HepG2 (cell line): Measurements from ENCODE around the gene GTF2H1. TPM values are rescaled to one million over a fixed set of nuclear protein-coding genes. Genes with fewer than 3 reads are reported as not detected.

Source experiments
- ATF7-NPFF ChIP-seq: sonication (generic); formaldehyde crosslinking; IDR thresholded peaks from 2 replicates; pipeline ENCODE4 v1.8.1; 2023; ENCODE audit warnings: mild to moderate bottlenecking, low read depth, missing genetic modification reagents, moderate library complexity
- CCAR2 ChIP-seq: fragments of 200-400 bp; formaldehyde crosslinking; optimal IDR thresholded peaks from 2 replicates; pipeline ENCODE3; 2018; ENCODE audit warnings: low read depth, mild to moderate bottlenecking, low read length, moderate library complexity
- CEBPG ChIP-seq: IDR thresholded peaks from 2 replicates; pipeline ENCODE4 v1.6.1; 2016
- EEA1 ChIP-seq: sonication (generic); formaldehyde crosslinking; IDR thresholded peaks from 2 replicates; pipeline ENCODE4 v1.5.1; 2020; ENCODE audit warnings: mild to moderate bottlenecking, missing genetic modification reagents, borderline replicate concordance
- ESRRA ChIP-seq: sonication (generic); formaldehyde crosslinking; IDR thresholded peaks from 2 replicates; pipeline ENCODE4 v1.5.1; 2020; ENCODE audit warnings: mild to moderate bottlenecking, low read depth, missing genetic modification reagents
- GABPB1 ChIP-seq: IDR thresholded peaks from 2 replicates; pipeline ENCODE4 v1.6.1; 2016; ENCODE audit warnings: mild to moderate bottlenecking, missing genetic modification reagents, moderate library complexity, missing compliant biosample characterization
- HMG20A ChIP-seq: IDR thresholded peaks from 2 replicates; pipeline ENCODE4 v1.6.1; 2016; ENCODE audit warnings: borderline replicate concordance
- HNRNPL ChIP-seq: fragments of 200-400 bp; formaldehyde crosslinking; IDR thresholded peaks from 2 replicates; pipeline ENCODE4 v1.6.1; 2017; ENCODE audit warnings: mild to moderate bottlenecking, low read depth, low read length
- HOXA7 ChIP-seq: sonication (generic); formaldehyde crosslinking; IDR thresholded peaks from 2 replicates; pipeline ENCODE4 v1.8.1; 2022; ENCODE audit warnings: mild to moderate bottlenecking, missing genetic modification reagents, moderate library complexity
- MBNL3 ChIP-seq: fragments of 250-450 bp; sonication (Bioruptor Pico); conservative IDR thresholded peaks from 2 replicates; pipeline ENCODE4 v1.8.0; 2022; ENCODE audit warnings: mild to moderate bottlenecking, inconsistent platforms
- MIER3 ChIP-seq: IDR thresholded peaks from 2 replicates; pipeline ENCODE4 v1.6.1; 2016; ENCODE audit warnings: missing compliant biosample characterization, borderline replicate concordance
- RARA ChIP-seq: IDR thresholded peaks from 2 replicates; pipeline ENCODE4 v1.6.1; 2016; ENCODE audit warnings: missing genetic modification reagents, missing compliant biosample characterization
- RFX3 ChIP-seq: IDR thresholded peaks from 2 replicates; pipeline ENCODE4 v1.6.1; 2016; ENCODE audit warnings: missing biosample characterization, missing genetic modification reagents
- RNF2 ChIP-seq: fragments of 450-650 bp; conservative IDR thresholded peaks from 2 replicates; pipeline ENCODE4 v1.6.1; 2016; ENCODE audit warnings: low read depth
- SIX4 ChIP-seq: sonication (generic); formaldehyde crosslinking; IDR thresholded peaks from 2 replicates; pipeline ENCODE4 v1.4.0; 2020; ENCODE audit warnings: missing genetic modification reagents
- SRF ChIP-seq: IDR thresholded peaks from 2 replicates; pipeline ENCODE4 v1.6.1; 2011; ENCODE audit warnings: mild to moderate bottlenecking, low read depth, low read length, moderate library complexity
- ZMYM4 ChIP-seq: sonication (generic); formaldehyde crosslinking; IDR thresholded peaks from 2 replicates; pipeline ENCODE4 v1.8.1; 2023; ENCODE audit warnings: mild to moderate bottlenecking, missing genetic modification reagents
- ZNF264 ChIP-seq: sonication (generic); formaldehyde crosslinking; IDR thresholded peaks from 2 replicates; pipeline ENCODE4 v1.4.0; 2020; ENCODE audit warnings: missing genetic modification reagents
- ZNF556 ChIP-seq: sonication (generic); formaldehyde crosslinking; IDR thresholded peaks from 2 replicates; pipeline ENCODE4 v1.4.0; 2020; ENCODE audit warnings: mild to moderate bottlenecking, missing genetic modification reagents, borderline replicate concordance
- ZNF75D ChIP-seq: sonication (generic); formaldehyde crosslinking; IDR thresholded peaks from 2 replicates; pipeline ENCODE4 v1.8.1; 2023; ENCODE audit warnings: missing genetic modification reagents, mild to moderate bottlenecking, borderline replicate concordance
- ZNF782 ChIP-seq: sonication (generic); formaldehyde crosslinking; IDR thresholded peaks from 2 replicates; pipeline ENCODE4 v1.4.0; 2020; ENCODE audit warnings: missing genetic modification reagents, mild to moderate bottlenecking, borderline replicate concordance
- ZNF790 ChIP-seq: sonication (generic); formaldehyde crosslinking; IDR thresholded peaks from 2 replicates; pipeline ENCODE4 v1.8.0; 2022; ENCODE audit warnings: missing genetic modification reagents, mild to moderate bottlenecking, borderline replicate concordance
- polyA plus RNA-seq, 8 experiments: library from polyadenylated mRNA; depleted of rRNA in 3 of 8; stranded (reverse) in 7 of 8; unstranded in 1 of 8; fragments of >200 nt; fragmentation: Illumina TruSeq in 4 of 8; extraction: Trizol in 4 of 8; gene quantifications; 2 replicates each; pipeline versions ENCODE4 v1.2.1 to v1.2.3, GENCODE V29; 2011 to 2016; ENCODE audit warnings: low read depth in 4 of 8, missing spikeins in 1 of 8, mixed read lengths in 1 of 8; ENCODE audit not compliant: insufficient read depth in 1 of 8
- total RNA-seq, 5 experiments: library from RNA; depleted of rRNA; stranded (reverse); fragments of >200 nt; fragmentation: Illumina TruSeq; extraction: Trizol; gene quantifications; 2 replicates each; pipeline ENCODE4 v1.2.3, GENCODE V29; 2016; ENCODE audit warnings: low read depth in 1 of 5
- TF ChIP-seq, protein P1 (sequence below): sonication (generic); formaldehyde crosslinking; IDR thresholded peaks from 2 replicates; pipeline ENCODE4 v1.5.0; 2020; ENCODE audit warnings: mild to moderate bottlenecking, missing genetic modification reagents
- TF ChIP-seq, protein P2 (sequence below): sonication (generic); formaldehyde crosslinking; conservative IDR thresholded peaks from 2 replicates; pipeline ENCODE4 v1.4.0; 2020; ENCODE audit warnings: missing genetic modification reagents
- TF ChIP-seq, protein P3 (sequence below): sonication (generic); formaldehyde crosslinking; IDR thresholded peaks from 2 replicates; pipeline ENCODE4 v1.5.1; 2020; ENCODE audit warnings: missing genetic modification reagents, mild to moderate bottlenecking, borderline replicate concordance

The GTF2H1 gene
- total and polyA plus RNA-seq, 2 of the 13 experiments (the other 11 are each of a cell fraction or from before 2014, with no cell fraction given) = 15.7 to 51.4 TPM

DNA sequence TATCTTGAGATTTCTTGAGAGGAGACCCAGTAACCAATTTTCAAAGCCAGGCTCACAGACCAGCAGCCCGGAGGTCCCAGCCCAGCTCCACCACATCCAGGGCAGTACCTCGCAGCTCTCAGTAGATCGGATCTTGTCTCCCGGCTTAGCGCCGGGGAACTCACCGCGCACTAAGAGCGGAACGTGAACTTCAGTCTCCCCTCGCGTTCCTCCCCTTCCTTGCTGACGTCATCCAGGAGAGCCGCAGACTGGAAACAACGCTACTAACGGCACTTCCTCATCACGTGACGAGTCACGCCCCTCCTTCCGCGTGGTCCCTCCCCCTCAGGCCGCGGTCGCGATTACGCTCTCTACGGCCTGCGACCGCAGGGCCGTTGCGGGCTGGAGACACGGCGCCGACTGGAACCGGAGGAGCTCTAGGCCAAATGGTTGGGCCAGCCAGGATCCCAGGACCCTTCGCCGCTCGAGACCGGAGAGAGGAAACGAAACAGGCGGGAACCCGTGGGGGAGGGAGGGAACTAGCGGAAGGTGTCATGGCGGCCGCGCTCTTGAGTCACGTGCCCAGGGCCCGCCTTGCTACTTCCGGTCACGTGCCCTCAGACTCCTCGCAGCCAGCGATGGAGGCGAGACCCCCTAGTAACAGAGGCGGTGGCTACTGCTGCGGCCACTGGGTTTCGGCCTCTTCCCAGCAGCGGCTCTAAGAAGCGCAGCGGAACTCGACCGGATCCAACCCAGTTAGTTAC, at the start of gene GTF2H1, which contains the start of gene HPS5 (continued):
- TF ChIP-seq ZNF790 (CRISPR knock-in tag) (peak; percentile 79; the same call in 1 of the 2 replicates), ZNF75D (CRISPR knock-in tag) (no peak), ZMYM4 (CRISPR knock-in tag) (peak; percentile 96), CEBPG (no peak; the same call in none of the 2 replicates), ZNF782 (CRISPR knock-in tag) (peak; percentile 79; the same call in 1 of the 2 replicates), SIX4 (CRISPR knock-in tag) (no peak), SRF (peak; percentile 62; the same call in 1 of the 2 replicates), ZNF264 (0 out of 2 replicates have a peak, but pooled peaks have one; percentile 49), HNRNPL (no peak), ZNF556 (CRISPR knock-in tag) (peak; percentile 83; the same call in 1 of the 2 replicates), ESRRA (peak; percentile 86), HMG20A (CRISPR knock-in tag) (no peak; the same call in 1 of the 2 replicates), CCAR2 (no peak), EEA1 (CRISPR knock-in tag) (peak; percentile 17; the same call in 1 of the 2 replicates), RNF2 (peak; percentile 99), GABPB1 (peak; percentile 98), HOXA7 (no peak), MBNL3 (CRISPR knock-in tag) (no peak), ATF7-NPFF (peak; percentile 77; the same call in 1 of the 2 replicates), RFX3 (CRISPR knock-in tag) (no peak), RARA (CRISPR knock-in tag) (0 out of 2 replicates have a peak, but pooled peaks have one; percentile 10), MIER3 (CRISPR knock-in tag) (peak; percentile 93)
- TF ChIP-seq, protein P1, sequence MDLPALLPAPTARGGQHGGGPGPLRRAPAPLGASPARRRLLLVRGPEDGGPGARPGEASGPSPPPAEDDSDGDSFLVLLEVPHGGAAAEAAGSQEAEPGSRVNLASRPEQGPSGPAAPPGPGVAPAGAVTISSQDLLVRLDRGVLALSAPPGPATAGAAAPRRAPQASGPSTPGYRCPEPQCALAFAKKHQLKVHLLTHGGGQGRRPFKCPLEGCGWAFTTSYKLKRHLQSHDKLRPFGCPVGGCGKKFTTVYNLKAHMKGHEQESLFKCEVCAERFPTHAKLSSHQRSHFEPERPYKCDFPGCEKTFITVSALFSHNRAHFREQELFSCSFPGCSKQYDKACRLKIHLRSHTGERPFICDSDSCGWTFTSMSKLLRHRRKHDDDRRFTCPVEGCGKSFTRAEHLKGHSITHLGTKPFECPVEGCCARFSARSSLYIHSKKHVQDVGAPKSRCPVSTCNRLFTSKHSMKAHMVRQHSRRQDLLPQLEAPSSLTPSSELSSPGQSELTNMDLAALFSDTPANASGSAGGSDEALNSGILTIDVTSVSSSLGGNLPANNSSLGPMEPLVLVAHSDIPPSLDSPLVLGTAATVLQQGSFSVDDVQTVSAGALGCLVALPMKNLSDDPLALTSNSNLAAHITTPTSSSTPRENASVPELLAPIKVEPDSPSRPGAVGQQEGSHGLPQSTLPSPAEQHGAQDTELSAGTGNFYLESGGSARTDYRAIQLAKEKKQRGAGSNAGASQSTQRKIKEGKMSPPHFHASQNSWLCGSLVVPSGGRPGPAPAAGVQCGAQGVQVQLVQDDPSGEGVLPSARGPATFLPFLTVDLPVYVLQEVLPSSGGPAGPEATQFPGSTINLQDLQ (CRISPR knock-in tag) = no peak
- TF ChIP-seq, protein P2, sequence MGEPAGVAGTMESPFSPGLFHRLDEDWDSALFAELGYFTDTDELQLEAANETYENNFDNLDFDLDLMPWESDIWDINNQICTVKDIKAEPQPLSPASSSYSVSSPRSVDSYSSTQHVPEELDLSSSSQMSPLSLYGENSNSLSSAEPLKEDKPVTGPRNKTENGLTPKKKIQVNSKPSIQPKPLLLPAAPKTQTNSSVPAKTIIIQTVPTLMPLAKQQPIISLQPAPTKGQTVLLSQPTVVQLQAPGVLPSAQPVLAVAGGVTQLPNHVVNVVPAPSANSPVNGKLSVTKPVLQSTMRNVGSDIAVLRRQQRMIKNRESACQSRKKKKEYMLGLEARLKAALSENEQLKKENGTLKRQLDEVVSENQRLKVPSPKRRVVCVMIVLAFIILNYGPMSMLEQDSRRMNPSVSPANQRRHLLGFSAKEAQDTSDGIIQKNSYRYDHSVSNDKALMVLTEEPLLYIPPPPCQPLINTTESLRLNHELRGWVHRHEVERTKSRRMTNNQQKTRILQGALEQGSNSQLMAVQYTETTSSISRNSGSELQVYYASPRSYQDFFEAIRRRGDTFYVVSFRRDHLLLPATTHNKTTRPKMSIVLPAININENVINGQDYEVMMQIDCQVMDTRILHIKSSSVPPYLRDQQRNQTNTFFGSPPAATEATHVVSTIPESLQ (CRISPR knock-in tag) = 0 out of 2 replicates have a peak, but pooled peaks have one; percentile 26
- TF ChIP-seq, protein P3, sequence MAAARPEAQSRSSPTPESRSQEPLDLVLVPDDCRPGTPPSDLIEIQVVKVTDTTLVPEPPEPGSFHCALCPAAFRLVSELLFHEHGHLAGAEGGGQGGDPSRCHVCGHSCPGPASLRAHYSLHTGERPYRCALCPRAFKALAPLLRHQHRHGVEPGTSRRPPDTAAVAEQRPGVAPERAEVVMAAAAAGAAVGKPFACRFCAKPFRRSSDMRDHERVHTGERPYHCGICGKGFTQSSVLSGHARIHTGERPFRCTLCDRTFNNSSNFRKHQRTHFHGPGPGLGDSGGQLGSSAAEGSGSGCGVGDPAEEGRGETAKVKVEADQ (CRISPR knock-in tag) = peak; percentile 93; the same call in 1 of the 2 replicates
